Kidney epithelial cell (primary cell): ENCODE measurements around the gene VCPKMT. TPM values are rescaled to one million over a fixed set of nuclear protein-coding genes. Genes with fewer than 3 reads are reported as not detected.

ENCODE experiments used
- DNase-seq: peaks from one replicate; pipeline ENCODE4 v3.0.0-alpha.2; 2010; ENCODE audit warnings: low read depth
- H3K27me3 ChIP-seq: 2 replicates; pipeline ENCODE4 v1.6.0; 2011; ENCODE audit warnings: low read length; ENCODE audit not compliant: control insufficient read depth, insufficient read depth
- H3K36me3 ChIP-seq: 2 replicates; pipeline ENCODE4 v1.5.1; 2011; ENCODE audit warnings: low read length; ENCODE audit not compliant: control insufficient read depth, insufficient read depth
- H3K4me3 ChIP-seq: 2 replicates; pipeline ENCODE4 v1.5.1; 2011; ENCODE audit warnings: low read depth, mild to moderate bottlenecking, control low read depth, low read length
- CTCF ChIP-seq: IDR thresholded peaks from 2 replicates; pipeline ENCODE4 v1.5.1; 2011; ENCODE audit warnings: mild to moderate bottlenecking, moderate library complexity, low read length, control low read depth, inconsistent platforms; ENCODE audit not compliant: insufficient read depth, poor library complexity, severe bottlenecking
- total RNA-seq: library from RNA; depleted of rRNA; stranded (reverse); fragments of >200 nt; gene quantifications from 2 replicates; pipeline ENCODE4 v1.2.3, GENCODE V29; 2015

Gene VCPKMT
- total RNA-seq, 1 donor from 2014 or later = 6.6 TPM

- no peak for TF ChIP-seq CTCF
- H3K4me3 ChIP-seq = no peak overlapping the region
- peaks cover 2% of the 10 kb centered on the region for H3K36me3 ChIP-seq
- DNase-seq = peak; percentile 61
- no peaks in the 10 kb centered on the region for H3K27me3 ChIP-seq
Measured at GRCh38 chr14:50122291-50122690, 5.9 kb upstream of the VCPKMT start.

DNA sequence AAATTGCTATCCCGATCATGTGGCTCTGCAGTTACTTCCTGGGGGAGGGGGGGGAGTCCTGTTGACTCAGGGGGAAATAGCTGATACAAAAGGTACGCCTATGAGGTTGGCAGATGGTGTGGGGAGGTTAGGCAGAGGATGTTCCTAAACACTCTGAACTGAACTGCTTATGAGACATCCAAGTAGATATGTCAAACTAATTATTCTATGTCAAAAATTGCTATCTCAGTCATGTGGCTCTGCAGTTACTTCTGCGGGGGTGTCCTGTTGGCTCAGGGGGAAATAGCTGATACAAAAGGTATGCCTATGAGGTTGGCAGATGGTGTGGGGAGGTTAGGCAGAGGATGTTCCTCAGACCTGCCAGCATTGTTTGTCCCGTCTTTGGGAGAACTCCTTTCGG is 5.1 kb upstream of the VCPKMT start:
- no peaks in the 10 kb centered on the region for H3K27me3 ChIP-seq
- no peak for TF ChIP-seq CTCF
- H3K36me3 ChIP-seq = peaks cover 2% of the 10 kb centered on the region
- no peak overlapping the region for H3K4me3 ChIP-seq
- no peak for DNase-seq

DNA sequence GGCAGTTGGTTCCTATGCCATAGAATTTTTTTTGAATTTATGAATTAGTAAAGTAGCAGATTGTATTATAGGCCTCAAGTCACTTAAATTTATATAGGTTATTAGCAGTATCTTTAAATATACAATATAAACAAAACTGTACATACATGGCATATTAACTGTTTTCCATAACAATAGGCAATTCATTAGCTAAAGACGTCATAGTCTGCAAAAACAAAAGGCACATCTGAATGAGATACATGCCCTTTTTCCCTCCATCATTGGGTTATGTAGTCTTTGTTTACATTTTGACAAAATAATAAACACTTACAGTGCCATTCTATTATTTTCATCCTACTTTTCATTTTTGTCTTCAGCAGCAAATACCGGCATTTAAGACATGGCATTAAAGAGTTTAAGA is 1.1 kb upstream of the VCPKMT start:
- Histone ChIP-seq H3K27me3 (no peaks in the 10 kb centered on the region), H3K36me3 (no peaks in the 10 kb centered on the region), H3K4me3 (no peak overlapping the region)
- DNase-seq = no peak
- no peak for TF ChIP-seq CTCF

- TF ChIP-seq CTCF = no peak
- Histone ChIP-seq H3K4me3 (no peak overlapping the region), H3K27me3 (no peaks in the 10 kb centered on the region), H3K36me3 (no peaks in the 10 kb centered on the region)
- DNase-seq = no peak
Measured at GRCh38 chr14:50116966-50117365, 594 bp upstream of the VCPKMT start.

DNA sequence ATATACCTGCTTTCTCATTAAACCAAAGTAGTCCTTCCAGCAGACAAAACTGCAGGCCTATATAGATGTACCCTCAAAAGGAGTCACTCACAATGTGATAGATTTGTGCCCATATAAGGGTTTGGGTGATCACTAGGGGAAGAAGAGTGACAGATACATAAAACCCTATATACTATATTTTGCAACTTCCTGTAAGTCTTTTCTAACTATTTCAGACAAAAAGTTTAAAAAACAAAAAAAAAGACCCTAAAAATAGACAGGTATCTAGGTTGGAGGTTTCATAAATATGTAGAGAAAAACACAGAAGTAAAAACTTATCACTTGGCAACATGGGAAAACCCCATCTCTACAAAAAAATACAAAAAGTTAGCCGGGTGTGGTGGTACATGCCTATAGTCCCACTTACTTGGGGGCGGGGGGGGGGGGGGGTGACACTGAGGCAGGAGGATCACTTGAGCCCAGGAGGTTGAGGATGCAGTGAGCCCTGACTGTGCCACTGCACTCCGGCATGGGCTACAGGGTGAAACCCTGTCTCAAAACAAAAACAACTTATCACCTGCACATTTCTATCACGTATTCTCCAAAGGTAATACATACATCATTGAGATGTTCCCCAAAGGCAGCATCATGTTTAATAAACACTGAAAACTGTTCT is 2.9 kb downstream of the VCPKMT start:
- H3K36me3 ChIP-seq = peaks cover 1% of the 10 kb centered on the region
- no peak for TF ChIP-seq CTCF
- no peak for DNase-seq
- no peaks in the 10 kb centered on the region for H3K27me3 ChIP-seq
- no peak overlapping the region for H3K4me3 ChIP-seq
